HCT116 (cell line): ENCODE measurements around the gene UVRAG. TPM values are rescaled to one million over a fixed set of nuclear protein-coding genes. Genes with fewer than 3 reads are reported as not detected.

Experiments
- ATAC-seq: fragments of 200-7000 bp; cut with Tn5 transposase; 2 replicates; pipeline ENCODE4 v1.9.1; 2020; ENCODE audit warnings: mild to moderate bottlenecking, moderate library complexity
- BruUV-seq: library from RNA; stranded (reverse); fragments of 400-500 nt; replicated peaks from 2 replicates; lab custom pipeline; 2021; lab: Mats Ljungman, UMichigan
- CTCF ChIA-PET: fragments of 300-600 bp; sonication (Branson Sonifier 250); formaldehyde crosslinking; loops from one replicate; lab custom pipeline; 2021; ENCODE audit warnings: antibody characterized with exemption; lab: Charles Lee
- POLR2A ChIA-PET: fragments of 300-600, 350-600 bp; sonication (Branson Sonifier 250); formaldehyde crosslinking; loops from one replicate; lab custom pipeline; 2021; ENCODE audit warnings: antibody characterized with exemption; lab: Charles Lee
- RAD21 ChIA-PET, 2 experiments: fragments of 300-600 bp; sonication (Branson Sonifier 250); formaldehyde crosslinking; loops; one replicate each; lab custom pipeline; 2023; ENCODE audit warnings: low total read pairs in 2 of 2; ENCODE audit not compliant: uncharacterized antibody in 2 of 2, unreplicated experiment in 2 of 2, low non-redundant PET in 1 of 2; lab: Charles Lee
- DNase-seq: peaks from one replicate; pipeline ENCODE4 v3.0.0-alpha.2; 2010; ENCODE audit warnings: low read depth, low spot score
- H2AFZ ChIP-seq: fragments of 200-600 bp; shearing (Covaris generic), sonication (generic); 2 replicates; pipeline ENCODE4 v1.6.1; 2017; ENCODE audit warnings: low read depth, mixed run types, mixed read lengths, antibody characterized with exemption, low read length; ENCODE audit not compliant: poor library complexity, severe bottlenecking
- H3K27ac ChIP-seq: 2 replicates; pipeline ENCODE4 v1.5.1; 2012; ENCODE audit warnings: low read depth, low read length
- H3K27me3 ChIP-seq: fragments of 200-600 bp; sonication (generic); 2 replicates; pipeline ENCODE4 v1.6.1; 2016; ENCODE audit warnings: mixed run types, low read length, mixed read lengths; ENCODE audit not compliant: insufficient read depth
- H3K36me3 ChIP-seq, 2 experiments: fragments of 200-500 bp in 1 of 2; fragments of 200-600 bp in 1 of 2; sonication (Bioruptor generic) in 1 of 2; sonication (generic) in 1 of 2; 2 replicates each; pipeline versions ENCODE4 v1.5.1 to v1.6.1; 2014 to 2016; ENCODE audit warnings: low read length in 2 of 2, inconsistent platforms in 1 of 2, mixed read lengths in 1 of 2, mixed run types in 1 of 2; ENCODE audit not compliant: insufficient read depth in 2 of 2, control insufficient read depth in 1 of 2
- H3K4me1 ChIP-seq, 2 experiments: fragments of 200-600 bp in 1 of 2; sonication (generic) in 1 of 2; 2 replicates each; pipeline versions ENCODE4 v1.5.1 to v1.6.1; 2012 to 2017; ENCODE audit warnings: low read length in 2 of 2, inconsistent platforms in 1 of 2, mild to moderate bottlenecking in 1 of 2, mixed read lengths in 1 of 2, mixed run types in 1 of 2, moderate library complexity in 1 of 2; ENCODE audit not compliant: insufficient read depth in 2 of 2, control insufficient read depth in 1 of 2
- H3K4me2 ChIP-seq: fragments of 200-600 bp; sonication (generic); 2 replicates; pipeline ENCODE4 v1.6.1; 2017; ENCODE audit warnings: mixed run types, low read length, mixed read lengths
- H3K4me3 ChIP-seq, 2 experiments: fragments of 200-600 bp in 1 of 2; sonication (generic) in 1 of 2; replicated peaks in 1 of 2; 2 replicates each; pipeline ENCODE4 v1.5.1; 2011 to 2016; ENCODE audit warnings: low read length in 2 of 2, control low read depth in 1 of 2, low read depth in 1 of 2, mild to moderate bottlenecking in 1 of 2, mixed read lengths in 1 of 2, mixed run types in 1 of 2
- H3K79me2 ChIP-seq: fragments of 200-600 bp; sonication (generic); 2 replicates; pipeline ENCODE4 v1.6.1; 2017; ENCODE audit warnings: mild to moderate bottlenecking, mixed run types, low read length, moderate library complexity, mixed read lengths; ENCODE audit not compliant: insufficient read depth
- H3K9ac ChIP-seq: fragments of 200-600 bp; sonication (generic); 2 replicates; pipeline ENCODE4 v1.6.1; 2016; ENCODE audit warnings: low read length, mixed read lengths
- H3K9me2 ChIP-seq: fragments of 200-600 bp; sonication (generic), shearing (Covaris generic); 2 replicates; pipeline ENCODE4 v1.6.1; 2017; ENCODE audit warnings: mixed run types, mild to moderate bottlenecking, moderate library complexity; ENCODE audit not compliant: insufficient read depth
- H3K9me3 ChIP-seq, 2 experiments: fragments of 200-500 bp in 1 of 2; fragments of 200-600 bp in 1 of 2; sonication (Bioruptor generic) in 1 of 2; sonication (generic) in 1 of 2; 2 replicates each; pipeline ENCODE4 v1.6.1; 2014 to 2017; ENCODE audit warnings: low read length in 2 of 2, mixed read lengths in 2 of 2, inconsistent platforms in 1 of 2, low read depth in 1 of 2, mild to moderate bottlenecking in 1 of 2, mixed run types in 1 of 2, moderate library complexity in 1 of 2; ENCODE audit not compliant: control insufficient read depth in 1 of 2, insufficient read depth in 1 of 2
- H4K20me1 ChIP-seq: fragments of 200-600 bp; sonication (generic), shearing (Covaris generic); 2 replicates; pipeline ENCODE4 v1.6.1; 2017; ENCODE audit warnings: mixed run types, mild to moderate bottlenecking, moderate library complexity; ENCODE audit not compliant: insufficient read depth
- ATF3 ChIP-seq: IDR thresholded peaks from 2 replicates; pipeline ENCODE4 v1.6.1; 2012
- CEBPB ChIP-seq: IDR thresholded peaks from 2 replicates; pipeline ENCODE4 v1.6.1; 2012; ENCODE audit warnings: low read depth
- EGR1 ChIP-seq: IDR thresholded peaks from 2 replicates; pipeline ENCODE4 v1.6.1; 2012; ENCODE audit warnings: low read depth
- ELF1 ChIP-seq: IDR thresholded peaks from 2 replicates; pipeline ENCODE4 v1.6.1; 2012; ENCODE audit warnings: low read depth, borderline replicate concordance
- POLR2A ChIP-seq: IDR thresholded peaks from 2 replicates; pipeline ENCODE4 v1.7.0; 2011; ENCODE audit warnings: borderline replicate concordance; ENCODE audit not compliant: insufficient read depth, insufficient read length; ENCODE audit errors: extremely low read depth
- POLR2AphosphoS5 ChIP-seq: IDR thresholded peaks from 2 replicates; pipeline ENCODE4 v1.6.1; 2011; ENCODE audit warnings: mild to moderate bottlenecking, low read depth, low read length, moderate library complexity
- RAD21 ChIP-seq: IDR thresholded peaks from 2 replicates; pipeline ENCODE4 v1.6.1; 2012; ENCODE audit warnings: low read depth, mild to moderate bottlenecking
- SIN3A ChIP-seq: IDR thresholded peaks from 2 replicates; pipeline ENCODE4 v1.6.1; 2012; ENCODE audit warnings: low read depth
- YY1 ChIP-seq: IDR thresholded peaks from 2 replicates; pipeline ENCODE4 v1.6.1; 2011; ENCODE audit warnings: low read length, low read depth, moderate library complexity, mild to moderate bottlenecking; ENCODE audit not compliant: insufficient replicate concordance; ENCODE audit errors: extremely low read depth
- intact Hi-C: fragments of 100-400 bp; cut with micrococcal nuclease; formaldehyde crosslinking; loops from 2 replicates; pipeline ENCODE4 v1.10.0; 2022
- total RNA-seq: library from RNA; stranded (reverse); gene quantifications from one replicate; pipeline ENCODE4 v1.2.1, GENCODE V29; 2021; ENCODE audit not compliant: unreplicated experiment
- TF ChIP-seq, protein P1 (sequence below), 3 experiments: fragments of 200-600 bp in 1 of 3; sonication (generic) in 1 of 3; IDR thresholded peaks in 2 of 3; conservative IDR thresholded peaks in 1 of 3; 2 replicates each; pipeline ENCODE4 v1.5.1; 2012 to 2017; ENCODE audit warnings: low read depth in 2 of 3, low read length in 2 of 3, antibody characterized with exemption in 1 of 3, borderline replicate concordance in 1 of 3, control low read depth in 1 of 3, mild to moderate bottlenecking in 1 of 3, mixed read lengths in 1 of 3, mixed run types in 1 of 3, moderate library complexity in 1 of 3; ENCODE audit not compliant: insufficient read depth in 1 of 3
- TF ChIP-seq, protein P2 (sequence below): IDR thresholded peaks from 2 replicates; pipeline ENCODE4 v1.6.1; 2012

The UVRAG gene
- total RNA-seq, 1 experiment from 2014 or later = 12.3 TPM

DNA sequence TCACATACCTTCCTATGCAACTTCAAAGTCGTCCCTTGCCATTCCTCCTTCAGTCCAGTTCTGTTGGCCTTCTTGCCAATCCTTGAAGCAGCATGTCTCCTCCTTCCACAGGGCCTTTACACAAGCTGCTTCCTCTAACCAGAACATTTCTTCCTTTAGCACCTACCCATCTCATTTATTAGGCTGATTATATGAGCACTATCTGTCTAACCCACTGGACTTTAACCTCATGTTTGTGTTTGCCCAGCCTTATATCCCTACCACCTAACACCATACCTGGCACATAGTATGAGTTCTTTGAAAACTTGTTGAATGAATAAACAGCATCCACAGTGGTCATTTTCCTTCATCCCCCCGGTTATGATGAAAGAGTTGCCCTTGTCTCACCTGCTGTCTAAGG is 236.9 kb downstream of the UVRAG start:
- BruUV-seq = no TSS peak
- ATAC-seq = no peak
- Histone ChIP-seq H3K27ac (no peak overlapping the region), H2AFZ (no peak overlapping the region)
- TF ChIP-seq CEBPB = no peak
- no peak for TF ChIP-seq EGR1
- TF ChIP-seq ATF3 = no peak
- no peak for TF ChIP-seq POLR2A
- TF ChIP-seq, protein P1, sequence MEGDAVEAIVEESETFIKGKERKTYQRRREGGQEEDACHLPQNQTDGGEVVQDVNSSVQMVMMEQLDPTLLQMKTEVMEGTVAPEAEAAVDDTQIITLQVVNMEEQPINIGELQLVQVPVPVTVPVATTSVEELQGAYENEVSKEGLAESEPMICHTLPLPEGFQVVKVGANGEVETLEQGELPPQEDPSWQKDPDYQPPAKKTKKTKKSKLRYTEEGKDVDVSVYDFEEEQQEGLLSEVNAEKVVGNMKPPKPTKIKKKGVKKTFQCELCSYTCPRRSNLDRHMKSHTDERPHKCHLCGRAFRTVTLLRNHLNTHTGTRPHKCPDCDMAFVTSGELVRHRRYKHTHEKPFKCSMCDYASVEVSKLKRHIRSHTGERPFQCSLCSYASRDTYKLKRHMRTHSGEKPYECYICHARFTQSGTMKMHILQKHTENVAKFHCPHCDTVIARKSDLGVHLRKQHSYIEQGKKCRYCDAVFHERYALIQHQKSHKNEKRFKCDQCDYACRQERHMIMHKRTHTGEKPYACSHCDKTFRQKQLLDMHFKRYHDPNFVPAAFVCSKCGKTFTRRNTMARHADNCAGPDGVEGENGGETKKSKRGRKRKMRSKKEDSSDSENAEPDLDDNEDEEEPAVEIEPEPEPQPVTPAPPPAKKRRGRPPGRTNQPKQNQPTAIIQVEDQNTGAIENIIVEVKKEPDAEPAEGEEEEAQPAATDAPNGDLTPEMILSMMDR (IDR thresholded peaks at IDR 0.05 in 2 of 3, conservative IDR thresholded peaks at IDR 0.05 in 1 of 3; ENCODE audit: borderline replicate concordance in 1 of 3, insufficient read depth in 1 of 3, low read depth in 2 of 3, low read length in 2 of 3) = no peak
- TF ChIP-seq RAD21 = no peak
- TF ChIP-seq ELF1 = no peak
- TF ChIP-seq POLR2AphosphoS5 = no peak
- TF ChIP-seq, protein P2, sequence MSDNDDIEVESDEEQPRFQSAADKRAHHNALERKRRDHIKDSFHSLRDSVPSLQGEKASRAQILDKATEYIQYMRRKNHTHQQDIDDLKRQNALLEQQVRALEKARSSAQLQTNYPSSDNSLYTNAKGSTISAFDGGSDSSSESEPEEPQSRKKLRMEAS = no peak
- no peak for TF ChIP-seq YY1
- TF ChIP-seq SIN3A = no peak
- TF ChIP-seq, all 23 proteins: peak for 0
- CTCF ChIA-PET = no interaction called here
- Histone ChIP-seq H3K9me3 (peaks cover 7 to 11% of the 10 kb centered on the region in 2 experiments; a peak in 2 of 4 replicates), H3K4me2 (no peak overlapping the region), H3K27me3 (no peaks in the 10 kb centered on the region), H3K9me2 (no peaks in the 10 kb centered on the region), H3K4me1 (no peaks in the 10 kb centered on the region), H3K79me2 (no peaks in the 10 kb centered on the region), H4K20me1 (no peaks in the 10 kb centered on the region), H3K9ac (no peak overlapping the region), H3K4me3 (no peak overlapping the region), H3K36me3 (no peaks in the 10 kb centered on the region; a peak in 1 of 4 replicates)
- DNase-seq = no peak
- intact Hi-C loops = no loop called here
- RAD21 ChIA-PET = no interaction called here
- POLR2A ChIA-PET = no interaction called here
